Stomach smooth muscle (tissue), 2 donors: ENCODE results near the gene PPP2R5C.
"Not testable (repeated sequence)": the region's sequence is repeated elsewhere in the genome, so short reads cannot be mapped to it uniquely, and the experiment has no call there.

ENCODE experiments used
- H3K27ac ChIP-seq: one replicate; pipeline ENCODE4 v1.7.0; 2013; ENCODE audit warnings: mild to moderate bottlenecking, low read length, inconsistent platforms
- H3K27me3 ChIP-seq, 2 donors: one replicate each; pipeline ENCODE4 v1.7.0; 2013; ENCODE audit warnings: low read length in 2 of 2; ENCODE audit not compliant: insufficient read depth in 2 of 2, control insufficient read depth in 1 of 2
- H3K36me3 ChIP-seq, 2 donors: one replicate each; pipeline ENCODE4 v1.7.0; 2013; ENCODE audit warnings: low read length in 2 of 2; ENCODE audit not compliant: control insufficient read depth in 2 of 2, insufficient read depth in 2 of 2
- H3K4me1 ChIP-seq: one replicate; pipeline ENCODE4 v1.7.0; 2013; ENCODE audit warnings: low read length; ENCODE audit not compliant: control insufficient read depth, insufficient read depth
- H3K4me3 ChIP-seq, 2 donors: one replicate each; pipeline ENCODE4 v1.7.0; 2013; ENCODE audit warnings: low read length in 2 of 2
- H3K9ac ChIP-seq, 2 donors: one replicate each; pipeline ENCODE4 v1.7.0; 2013; ENCODE audit warnings: low read length in 2 of 2, mild to moderate bottlenecking in 1 of 2
- H3K9me3 ChIP-seq, 2 donors: one replicate each; pipeline ENCODE4 v1.7.0; 2013; ENCODE audit warnings: low read length in 2 of 2; ENCODE audit not compliant: control insufficient read depth in 2 of 2
- donor health status: healthy.
- donor health status: Pancreatic carcinoma.

PPP2R5C gene

DNA sequence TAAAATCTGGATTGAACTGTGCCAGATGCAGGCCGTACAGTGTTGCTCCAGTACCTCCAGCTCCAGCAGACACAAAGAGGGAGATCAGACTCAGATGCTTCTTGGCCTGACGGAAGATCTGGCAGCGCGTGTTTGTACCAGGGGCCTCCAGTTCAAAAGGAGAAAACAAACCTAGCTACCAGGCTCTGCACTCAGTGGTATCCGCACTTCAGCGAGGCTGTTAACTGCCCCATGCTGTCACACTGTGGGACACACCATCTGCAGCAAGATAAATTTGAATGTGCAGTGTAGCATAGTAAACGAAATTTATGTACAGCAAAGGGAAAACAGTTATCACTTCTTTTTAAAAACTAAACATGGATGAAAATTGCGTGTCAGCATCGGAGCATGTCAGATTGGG is 208.0 kb downstream of the PPP2R5C start:
- Histone ChIP-seq H3K36me3 (peaks cover 4 to 5% of the 10 kb centered on the region in 2 donors), H3K9ac (no peak overlapping the region), H3K4me1 (peaks cover 15% of the 10 kb centered on the region), H3K27me3 (no peaks in the 10 kb centered on the region), H3K4me3 (no peak overlapping the region), H3K27ac (no peak overlapping the region), H3K9me3 (no peaks in the 10 kb centered on the region)

DNA sequence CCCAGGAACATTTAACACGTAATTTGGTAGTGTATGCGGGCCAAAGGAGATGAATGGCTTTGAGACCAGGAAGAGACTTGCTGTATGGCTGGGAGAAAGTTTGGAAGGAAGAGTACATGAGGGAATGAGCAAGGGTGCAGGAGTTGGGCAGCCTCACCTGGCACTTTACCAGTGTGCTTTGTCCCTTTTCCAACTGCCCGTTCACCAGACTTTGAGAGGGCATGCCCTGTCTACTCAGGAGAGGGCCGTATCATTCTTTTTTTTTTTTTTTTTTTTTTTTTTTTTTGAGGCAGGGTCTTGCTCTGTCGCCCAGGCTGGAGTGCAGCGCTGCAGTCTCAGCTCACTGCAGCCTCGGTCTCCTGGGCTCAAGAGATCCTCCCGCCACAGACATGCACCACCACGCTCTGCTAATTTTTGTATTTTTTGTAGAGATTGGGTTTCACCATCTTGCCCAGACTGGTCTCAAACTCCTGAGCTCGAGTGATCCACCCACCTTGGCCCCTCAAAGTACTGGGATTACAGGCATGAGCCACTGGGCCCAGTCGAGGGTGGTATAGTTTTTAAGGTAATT is 209.4 kb downstream of the PPP2R5C start:
- Histone ChIP-seq H3K36me3 (peaks cover 4 to 5% of the 10 kb centered on the region in 2 donors), H3K9me3 (no peaks in the 10 kb centered on the region), H3K27me3 (no peaks in the 10 kb centered on the region), H3K4me1 (peaks cover 14% of the 10 kb centered on the region), H3K27ac (no peak overlapping the region), H3K4me3 (no peak overlapping the region), H3K9ac (no peak overlapping the region)

DNA sequence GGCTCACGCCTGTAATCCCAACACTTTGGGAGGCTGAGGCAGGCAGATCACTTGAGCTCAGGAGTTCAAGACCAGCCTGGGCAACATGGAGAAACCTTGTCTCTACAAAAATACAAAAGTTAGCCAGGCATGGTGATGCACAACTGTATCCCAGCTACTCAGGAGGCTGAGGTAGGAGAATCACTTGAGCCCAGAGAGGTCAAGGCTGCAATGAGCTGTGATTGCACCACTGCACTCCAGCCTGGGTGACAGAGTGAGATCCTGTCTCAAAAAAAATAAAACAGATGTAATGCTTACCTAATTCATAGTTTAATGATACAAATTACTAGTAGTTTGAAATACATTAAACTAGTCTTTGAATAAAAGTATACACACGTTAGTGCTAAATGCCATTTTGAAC is 209.9 kb downstream of the PPP2R5C start:
- H3K9me3 ChIP-seq, H3K4me3 ChIP-seq, H3K27me3 ChIP-seq, H3K9ac ChIP-seq, H3K36me3 ChIP-seq: not testable (repeated sequence)
- H3K4me1 ChIP-seq: peaks cover 12% of the 10 kb centered on the region
- peak overlapping the region; percentile 12 for H3K27ac ChIP-seq

DNA sequence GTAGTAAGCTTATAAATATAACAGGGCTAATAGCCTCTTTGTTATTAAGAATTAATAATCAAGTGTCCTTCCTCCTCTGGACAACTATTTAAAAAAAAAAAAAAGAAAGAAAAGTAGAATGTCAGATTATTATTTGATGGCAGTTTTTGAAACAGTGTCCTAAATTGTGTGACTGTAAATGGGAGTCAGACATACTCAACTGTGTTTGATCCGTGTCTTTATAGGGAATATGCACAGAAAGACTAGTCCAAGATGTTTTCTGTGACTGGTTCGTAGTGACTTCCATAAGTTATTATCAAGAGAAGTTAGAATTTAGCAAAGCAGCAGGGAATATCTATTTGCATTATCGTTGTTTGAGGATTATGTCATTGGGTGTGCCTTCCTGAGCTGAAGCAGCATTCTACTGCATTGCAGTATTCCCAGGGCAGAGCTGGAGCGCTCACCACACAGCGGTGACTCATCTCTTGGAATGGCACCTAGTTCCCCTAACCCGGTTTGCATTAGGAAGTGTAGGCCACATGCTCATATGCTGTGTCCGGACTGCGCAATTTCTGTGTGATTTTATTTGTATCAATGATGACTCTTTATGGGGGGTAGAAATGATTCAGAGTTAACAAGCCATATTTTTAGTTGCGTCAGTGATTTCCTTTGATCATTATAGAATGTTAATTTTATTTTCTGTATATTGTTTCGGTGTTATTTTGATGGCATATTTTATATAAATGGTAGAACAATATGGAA is 210.8 kb downstream of the PPP2R5C start:
- Histone ChIP-seq H3K36me3 (peaks cover 11% of the 10 kb centered on the region in 2 donors), H3K27me3 (no peaks in the 10 kb centered on the region), H3K9ac (peak overlapping the region in 1 of 2 donors; percentile 46), H3K27ac (peak overlapping the region; percentile 12), H3K4me1 (peaks cover 12% of the 10 kb centered on the region), H3K4me3 (peak overlapping the region in 1 of 2 donors; percentile 44), H3K9me3 (no peaks in the 10 kb centered on the region)

DNA sequence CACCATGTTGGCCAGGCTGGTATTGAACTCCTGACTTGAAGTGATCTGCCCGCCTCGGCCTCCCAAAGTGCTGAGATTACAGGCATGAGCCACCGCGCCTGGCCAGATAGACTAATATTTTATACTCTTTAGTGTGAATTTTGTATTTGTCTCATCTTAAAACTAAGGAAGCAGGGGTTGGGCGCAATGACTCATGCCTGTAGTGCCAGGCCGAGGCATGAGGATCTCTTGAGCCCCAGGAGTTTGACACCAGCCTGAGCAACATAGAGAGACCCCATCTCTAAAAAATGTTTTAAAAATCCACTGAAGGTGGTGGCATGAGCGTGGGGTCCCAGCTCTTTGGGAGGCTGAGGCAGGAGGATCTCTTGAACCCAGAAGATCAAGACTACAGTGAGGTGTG is 211.8 kb downstream of the PPP2R5C start:
- H3K27ac ChIP-seq: no peak overlapping the region

DNA sequence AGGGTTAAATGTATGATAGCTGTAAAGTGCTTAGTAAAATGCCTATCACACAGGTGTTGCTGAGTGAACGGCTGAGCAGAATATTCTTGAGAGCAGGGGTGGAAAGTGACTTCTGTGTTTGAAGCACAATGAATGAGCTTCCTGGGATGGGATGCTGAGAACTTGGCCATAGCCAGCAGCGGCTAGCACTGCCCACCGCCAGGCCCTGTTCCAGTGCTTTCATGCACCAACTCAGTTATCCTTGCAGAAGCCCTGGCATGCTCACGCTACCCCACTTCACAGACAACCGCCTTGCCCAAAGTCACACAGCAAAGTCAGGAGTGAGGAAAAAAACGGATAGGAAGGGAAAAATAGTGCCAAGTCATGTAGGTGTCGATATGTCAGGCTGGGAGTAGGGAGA is 213.7 kb downstream of the PPP2R5C start:
- Histone ChIP-seq H3K9ac (no peak overlapping the region), H3K27me3 (no peaks in the 10 kb centered on the region), H3K4me3 (no peak overlapping the region), H3K9me3 (no peaks in the 10 kb centered on the region), H3K36me3 (peaks cover 20 to 22% of the 10 kb centered on the region in 2 donors), H3K4me1 (peaks cover 9% of the 10 kb centered on the region), H3K27ac (no peak overlapping the region)

More for the DNA sequence above, 211.8 kb downstream of the PPP2R5C start:
- no peak overlapping the region for H3K4me3 ChIP-seq
- no peaks in the 10 kb centered on the region for H3K9me3 ChIP-seq
- H3K36me3 ChIP-seq: peaks cover 11 to 15% of the 10 kb centered on the region in 2 donors
- H3K4me1 ChIP-seq: peaks cover 9% of the 10 kb centered on the region
- H3K9ac ChIP-seq: no peak overlapping the region
- no peaks in the 10 kb centered on the region for H3K27me3 ChIP-seq
